GM23338 (cell line): ENCODE measurements around the gene PNLIP. TPM values are rescaled to one million over a fixed set of nuclear protein-coding genes. Genes with fewer than 3 reads are reported as not detected.

Experiments
- ATAC-seq: fragments of 200-7000 bp; cut with Tn5 transposase; 3 replicates; pipeline ENCODE4 v1.9.1; 2020
- DNase-seq: peaks from one replicate; pipeline ENCODE4 v3.0.0-alpha.2; 2015; ENCODE audit warnings: low spot score
- H2AFZ ChIP-seq: fragments of 200-600 bp; sonication (generic); 2 replicates; pipeline ENCODE4 v1.8.0; 2016; ENCODE audit warnings: antibody characterized with exemption, mild to moderate bottlenecking, moderate library complexity
- H3F3A ChIP-seq: fragments of 200-600 bp; sonication (generic); replicated peaks from 2 replicates; pipeline ENCODE4 v1.8.0; 2017; ENCODE audit warnings: antibody characterized with exemption, mixed run types, low read depth
- H3K27ac ChIP-seq: fragments of 200-600 bp; sonication (generic); 2 replicates; pipeline ENCODE4 v1.6.1; 2016; ENCODE audit warnings: low read depth
- H3K27me3 ChIP-seq: fragments of 200-600 bp; sonication (generic); 2 replicates; pipeline ENCODE4 v1.8.0; 2016; ENCODE audit warnings: mild to moderate bottlenecking, mixed run types, moderate library complexity; ENCODE audit not compliant: insufficient read depth
- H3K36me3 ChIP-seq: fragments of 200-600 bp; sonication (generic); 2 replicates; pipeline ENCODE4 v1.8.0; 2016; ENCODE audit warnings: mild to moderate bottlenecking; ENCODE audit not compliant: insufficient read depth
- H3K4me1 ChIP-seq: fragments of 200-600 bp; sonication (generic); 2 replicates; pipeline ENCODE4 v1.8.0; 2016; ENCODE audit warnings: mild to moderate bottlenecking, moderate library complexity; ENCODE audit not compliant: insufficient read depth
- H3K4me2 ChIP-seq: fragments of 200-600 bp; sonication (generic); 2 replicates; pipeline ENCODE4 v1.7.1; 2017; ENCODE audit warnings: mixed run types
- H3K4me3 ChIP-seq: fragments of 200-600 bp; sonication (generic); 2 replicates; pipeline ENCODE4 v1.6.1; 2016; ENCODE audit warnings: mixed run types
- H3K79me2 ChIP-seq: fragments of 200-600 bp; sonication (generic); replicated peaks from 2 replicates; pipeline ENCODE4 v1.8.0; 2017; ENCODE audit warnings: mild to moderate bottlenecking; ENCODE audit not compliant: insufficient read depth
- H3K9me2 ChIP-seq: fragments of 200-600 bp; sonication (generic); 2 replicates; pipeline ENCODE4 v1.8.0; 2017; ENCODE audit not compliant: insufficient read depth
- H4K20me1 ChIP-seq: fragments of 200-600 bp; sonication (generic); replicated peaks from 2 replicates; pipeline ENCODE4 v1.8.0; 2017; ENCODE audit warnings: mild to moderate bottlenecking; ENCODE audit not compliant: insufficient read depth
- H3K27ac Mint-ChIP-seq: 2 replicates; pipeline ENCODE4 v1.8.0; 2020; ENCODE audit warnings: inconsistent platforms, mild to moderate bottlenecking, moderate library complexity, mixed read lengths
- H3K27me3 Mint-ChIP-seq: 3 replicates; pipeline ENCODE4 v1.8.0; 2022; ENCODE audit warnings: low read depth, mild to moderate bottlenecking, moderate library complexity, mixed read lengths, inconsistent platforms; ENCODE audit not compliant: insufficient read depth, poor library complexity
- H3K36me3 Mint-ChIP-seq: 3 replicates; pipeline ENCODE4 v1.8.0; 2021; ENCODE audit warnings: low read depth, mild to moderate bottlenecking, inconsistent platforms, moderate library complexity, mixed read lengths
- H3K4me1 Mint-ChIP-seq: 3 replicates; pipeline ENCODE4 v1.8.0; 2020; ENCODE audit warnings: mild to moderate bottlenecking, inconsistent platforms, mixed read lengths
- H3K4me3 Mint-ChIP-seq: 3 replicates; pipeline ENCODE4 v1.8.0; 2021; ENCODE audit warnings: moderate library complexity, mild to moderate bottlenecking, inconsistent platforms, mixed read lengths
- H3K9me3 Mint-ChIP-seq: 3 replicates; pipeline ENCODE4 v1.8.0; 2020; ENCODE audit warnings: moderate library complexity, mild to moderate bottlenecking, inconsistent platforms, mixed read lengths
- CREB1 ChIP-seq: fragments of 250-450 bp; sonication (Bioruptor Pico); IDR thresholded peaks from 2 replicates; pipeline ENCODE4 v1.5.0; 2020; ENCODE audit warnings: low read depth, mild to moderate bottlenecking, moderate library complexity
- EZH2 ChIP-seq: fragments of 200-600 bp; sonication (generic); IDR thresholded peaks from one replicate; pipeline ENCODE4 v1.8.0; 2017; ENCODE audit warnings: antibody characterized with exemption, mild to moderate bottlenecking, low read depth; ENCODE audit not compliant: unreplicated experiment
- EZH2phosphoT487 ChIP-seq: fragments of 200-600 bp; sonication (generic); IDR thresholded peaks from one replicate; pipeline ENCODE4 v1.8.1; 2018; ENCODE audit warnings: antibody characterized with exemption; ENCODE audit not compliant: unreplicated experiment
- JUNB ChIP-seq: IDR thresholded peaks from one replicate; pipeline ENCODE4 v1.6.1; 2016; ENCODE audit warnings: antibody characterized with exemption; ENCODE audit not compliant: unreplicated experiment
- NANOG ChIP-seq: IDR thresholded peaks from 2 replicates; pipeline ENCODE4 v1.6.1; 2016; ENCODE audit warnings: antibody characterized with exemption, borderline replicate concordance
- POLR2AphosphoS5 ChIP-seq: IDR thresholded peaks from 2 replicates; pipeline ENCODE4 v1.6.1; 2016; ENCODE audit warnings: antibody characterized with exemption, low read depth
- STAT1 ChIP-seq: IDR thresholded peaks from one replicate; pipeline ENCODE4 v1.6.1; 2016; ENCODE audit warnings: antibody characterized with exemption; ENCODE audit not compliant: unreplicated experiment
- ZNF114 ChIP-seq: fragments of 250-450 bp; sonication (Bioruptor Pico); IDR thresholded peaks from 2 replicates; pipeline ENCODE4 v1.5.0; 2020; ENCODE audit warnings: mild to moderate bottlenecking, moderate library complexity
- ZNF331 ChIP-seq: fragments of 250-450 bp; sonication (Bioruptor Pico); IDR thresholded peaks from 2 replicates; pipeline ENCODE4 v1.5.0; 2020; ENCODE audit warnings: low read depth, mild to moderate bottlenecking, moderate library complexity
- polyA plus RNA-seq: library from polyadenylated mRNA; unstranded; fragments of >200 nt; fragmentation: Nextera tagmentation; extraction: Ambion mirVana; gene quantifications from 2 replicates; pipeline ENCODE4 v1.2.1, GENCODE V29; 2016
- total RNA-seq: library from RNA; depleted of rRNA; stranded (reverse); fragments of >200 nt; shearing (Covaris generic); gene quantifications from 2 replicates; pipeline ENCODE4 v1.2.3, GENCODE V29; 2014
- TF ChIP-seq, protein P1 (sequence below), 2 experiments: fragments of 200-600 bp in 1 of 2; sonication (generic) in 1 of 2; conservative IDR thresholded peaks; 2 replicates each; pipeline versions ENCODE4 v1.5.1 to v1.6.1; 2016 to 2017; ENCODE audit warnings: antibody characterized with exemption in 2 of 2, low read depth in 2 of 2, mild to moderate bottlenecking in 2 of 2, moderate library complexity in 1 of 2
- TF ChIP-seq, protein P2 (sequence below): fragments of 250-450 bp; sonication (Bioruptor Pico); IDR thresholded peaks from 2 replicates; pipeline ENCODE4 v1.5.0; 2020; ENCODE audit warnings: mild to moderate bottlenecking, moderate library complexity
- TF ChIP-seq, protein P3 (sequence below): IDR thresholded peaks from 2 replicates; pipeline ENCODE4 v1.6.1; 2016; ENCODE audit warnings: antibody characterized with exemption
- TF ChIP-seq, protein P4 (sequence below): IDR thresholded peaks from one replicate; pipeline ENCODE4 v1.6.1; 2018; ENCODE audit warnings: antibody characterized with exemption; ENCODE audit not compliant: unreplicated experiment

Gene PNLIP
- total and polyA plus RNA-seq, 2 experiments from 2014 or later: not detected

DNA sequence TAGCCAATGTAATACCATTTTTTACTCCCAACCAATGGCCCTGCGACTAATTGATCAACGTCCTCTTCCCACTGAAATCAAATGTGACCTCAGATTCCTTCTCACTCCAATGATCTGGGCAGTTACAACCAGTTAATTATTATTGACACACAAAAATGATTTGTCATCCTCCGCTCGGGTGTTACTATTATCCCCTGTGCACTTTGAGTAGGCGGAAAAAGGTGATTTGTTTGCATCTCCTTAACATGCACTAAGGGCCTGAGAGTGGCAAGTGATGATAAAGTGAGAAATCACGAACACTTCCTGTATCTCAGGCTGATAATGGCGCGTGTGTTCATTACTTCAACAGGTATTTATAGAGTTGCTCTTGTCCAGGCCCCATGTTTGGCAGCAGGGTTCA, 40.9 kb upstream of the PNLIP start:
- Histone ChIP-seq H3K9me2 (no peaks in the 10 kb centered on the region; the same call in 1 of the 2 replicates), H3F3A (no peaks in the 10 kb centered on the region), H4K20me1 (no peaks in the 10 kb centered on the region), H3K4me3 (no peak overlapping the region), H2AFZ (0 out of 2 replicates have a peak overlapping the region, but pooled peaks have one; percentile 24), H3K27ac (no peak overlapping the region), H3K4me1 (no peaks in the 10 kb centered on the region), H3K27me3 (no peaks in the 10 kb centered on the region), H3K36me3 (no peaks in the 10 kb centered on the region), H3K79me2 (no peaks in the 10 kb centered on the region), H3K4me2 (no peak overlapping the region)
- no peak for DNase-seq
- Mint-ChIP-seq H3K4me3 (no peak overlapping the region), H3K9me3 (no peaks in the 10 kb centered on the region), H3K36me3 (0 out of 3 replicates have a peak, but pooled peaks cover 3% of the 10 kb centered on the region), H3K4me1 (no peaks in the 10 kb centered on the region; the same call in 2 of the 3 replicates), H3K27me3 (peaks cover 3% of the 10 kb centered on the region), H3K27ac (no peak overlapping the region)
- TF ChIP-seq NANOG (no peak), STAT1 (no peak), POLR2AphosphoS5 (no peak), JUNB (no peak), CREB1 (CRISPR knock-in tag) (no peak), EZH2phosphoT487 (no peak), ZNF114 (CRISPR knock-in tag) (no peak), ZNF331 (no peak), EZH2 (no peak)
- TF ChIP-seq, protein P1, sequence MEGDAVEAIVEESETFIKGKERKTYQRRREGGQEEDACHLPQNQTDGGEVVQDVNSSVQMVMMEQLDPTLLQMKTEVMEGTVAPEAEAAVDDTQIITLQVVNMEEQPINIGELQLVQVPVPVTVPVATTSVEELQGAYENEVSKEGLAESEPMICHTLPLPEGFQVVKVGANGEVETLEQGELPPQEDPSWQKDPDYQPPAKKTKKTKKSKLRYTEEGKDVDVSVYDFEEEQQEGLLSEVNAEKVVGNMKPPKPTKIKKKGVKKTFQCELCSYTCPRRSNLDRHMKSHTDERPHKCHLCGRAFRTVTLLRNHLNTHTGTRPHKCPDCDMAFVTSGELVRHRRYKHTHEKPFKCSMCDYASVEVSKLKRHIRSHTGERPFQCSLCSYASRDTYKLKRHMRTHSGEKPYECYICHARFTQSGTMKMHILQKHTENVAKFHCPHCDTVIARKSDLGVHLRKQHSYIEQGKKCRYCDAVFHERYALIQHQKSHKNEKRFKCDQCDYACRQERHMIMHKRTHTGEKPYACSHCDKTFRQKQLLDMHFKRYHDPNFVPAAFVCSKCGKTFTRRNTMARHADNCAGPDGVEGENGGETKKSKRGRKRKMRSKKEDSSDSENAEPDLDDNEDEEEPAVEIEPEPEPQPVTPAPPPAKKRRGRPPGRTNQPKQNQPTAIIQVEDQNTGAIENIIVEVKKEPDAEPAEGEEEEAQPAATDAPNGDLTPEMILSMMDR (conservative IDR thresholded peaks at IDR 0.05; ENCODE audit: low read depth in 2 of 2): no peak
- TF ChIP-seq, protein P2, sequence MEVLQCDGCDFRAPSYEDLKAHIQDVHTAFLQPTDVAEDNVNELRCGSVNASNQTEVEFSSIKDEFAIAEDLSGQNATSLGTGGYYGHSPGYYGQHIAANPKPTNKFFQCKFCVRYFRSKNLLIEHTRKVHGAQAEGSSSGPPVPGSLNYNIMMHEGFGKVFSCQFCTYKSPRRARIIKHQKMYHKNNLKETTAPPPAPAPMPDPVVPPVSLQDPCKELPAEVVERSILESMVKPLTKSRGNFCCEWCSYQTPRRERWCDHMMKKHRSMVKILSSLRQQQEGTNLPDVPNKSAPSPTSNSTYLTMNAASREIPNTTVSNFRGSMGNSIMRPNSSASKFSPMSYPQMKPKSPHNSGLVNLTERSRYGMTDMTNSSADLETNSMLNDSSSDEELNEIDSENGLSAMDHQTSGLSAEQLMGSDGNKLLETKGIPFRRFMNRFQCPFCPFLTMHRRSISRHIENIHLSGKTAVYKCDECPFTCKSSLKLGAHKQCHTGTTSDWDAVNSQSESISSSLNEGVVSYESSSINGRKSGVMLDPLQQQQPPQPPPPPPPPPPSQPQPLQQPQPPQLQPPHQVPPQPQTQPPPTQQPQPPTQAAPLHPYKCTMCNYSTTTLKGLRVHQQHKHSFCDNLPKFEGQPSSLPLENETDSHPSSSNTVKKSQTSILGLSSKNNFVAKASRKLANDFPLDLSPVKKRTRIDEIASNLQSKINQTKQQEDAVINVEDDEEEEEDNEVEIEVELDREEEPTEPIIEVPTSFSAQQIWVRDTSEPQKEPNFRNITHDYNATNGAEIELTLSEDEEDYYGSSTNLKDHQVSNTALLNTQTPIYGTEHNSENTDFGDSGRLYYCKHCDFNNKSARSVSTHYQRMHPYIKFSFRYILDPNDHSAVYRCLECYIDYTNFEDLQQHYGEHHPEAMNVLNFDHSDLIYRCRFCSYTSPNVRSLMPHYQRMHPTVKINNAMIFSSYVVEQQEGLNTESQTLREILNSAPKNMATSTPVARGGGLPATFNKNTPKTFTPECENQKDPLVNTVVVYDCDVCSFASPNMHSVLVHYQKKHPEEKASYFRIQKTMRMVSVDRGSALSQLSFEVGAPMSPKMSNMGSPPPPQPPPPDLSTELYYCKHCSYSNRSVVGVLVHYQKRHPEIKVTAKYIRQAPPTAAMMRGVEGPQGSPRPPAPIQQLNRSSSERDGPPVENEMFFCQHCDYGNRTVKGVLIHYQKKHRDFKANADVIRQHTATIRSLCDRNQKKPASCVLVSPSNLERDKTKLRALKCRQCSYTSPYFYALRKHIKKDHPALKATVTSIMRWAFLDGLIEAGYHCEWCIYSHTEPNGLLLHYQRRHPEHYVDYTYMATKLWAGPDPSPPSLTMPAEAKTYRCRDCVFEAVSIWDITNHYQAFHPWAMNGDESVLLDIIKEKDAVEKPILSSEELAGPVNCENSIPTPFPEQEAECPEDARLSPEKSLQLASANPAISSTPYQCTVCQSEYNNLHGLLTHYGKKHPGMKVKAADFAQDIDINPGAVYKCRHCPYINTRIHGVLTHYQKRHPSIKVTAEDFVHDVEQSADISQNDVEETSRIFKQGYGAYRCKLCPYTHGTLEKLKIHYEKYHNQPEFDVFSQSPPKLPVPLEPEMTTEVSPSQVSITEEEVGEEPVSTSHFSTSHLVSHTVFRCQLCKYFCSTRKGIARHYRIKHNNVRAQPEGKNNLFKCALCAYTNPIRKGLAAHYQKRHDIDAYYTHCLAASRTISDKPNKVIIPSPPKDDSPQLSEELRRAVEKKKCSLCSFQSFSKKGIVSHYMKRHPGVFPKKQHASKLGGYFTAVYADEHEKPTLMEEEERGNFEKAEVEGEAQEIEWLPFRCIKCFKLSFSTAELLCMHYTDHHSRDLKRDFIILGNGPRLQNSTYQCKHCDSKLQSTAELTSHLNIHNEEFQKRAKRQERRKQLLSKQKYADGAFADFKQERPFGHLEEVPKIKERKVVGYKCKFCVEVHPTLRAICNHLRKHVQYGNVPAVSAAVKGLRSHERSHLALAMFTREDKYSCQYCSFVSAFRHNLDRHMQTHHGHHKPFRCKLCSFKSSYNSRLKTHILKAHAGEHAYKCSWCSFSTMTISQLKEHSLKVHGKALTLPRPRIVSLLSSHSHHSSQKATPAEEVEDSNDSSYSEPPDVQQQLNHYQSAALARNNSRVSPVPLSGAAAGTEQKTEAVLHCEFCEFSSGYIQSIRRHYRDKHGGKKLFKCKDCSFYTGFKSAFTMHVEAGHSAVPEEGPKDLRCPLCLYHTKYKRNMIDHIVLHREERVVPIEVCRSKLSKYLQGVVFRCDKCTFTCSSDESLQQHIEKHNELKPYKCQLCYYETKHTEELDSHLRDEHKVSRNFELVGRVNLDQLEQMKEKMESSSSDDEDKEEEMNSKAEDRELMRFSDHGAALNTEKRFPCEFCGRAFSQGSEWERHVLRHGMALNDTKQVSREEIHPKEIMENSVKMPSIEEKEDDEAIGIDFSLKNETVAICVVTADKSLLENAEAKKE (CRISPR knock-in tag): no peak
- TF ChIP-seq, protein P3, sequence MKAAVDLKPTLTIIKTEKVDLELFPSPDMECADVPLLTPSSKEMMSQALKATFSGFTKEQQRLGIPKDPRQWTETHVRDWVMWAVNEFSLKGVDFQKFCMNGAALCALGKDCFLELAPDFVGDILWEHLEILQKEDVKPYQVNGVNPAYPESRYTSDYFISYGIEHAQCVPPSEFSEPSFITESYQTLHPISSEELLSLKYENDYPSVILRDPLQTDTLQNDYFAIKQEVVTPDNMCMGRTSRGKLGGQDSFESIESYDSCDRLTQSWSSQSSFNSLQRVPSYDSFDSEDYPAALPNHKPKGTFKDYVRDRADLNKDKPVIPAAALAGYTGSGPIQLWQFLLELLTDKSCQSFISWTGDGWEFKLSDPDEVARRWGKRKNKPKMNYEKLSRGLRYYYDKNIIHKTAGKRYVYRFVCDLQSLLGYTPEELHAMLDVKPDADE: no peak
- TF ChIP-seq, protein P4, sequence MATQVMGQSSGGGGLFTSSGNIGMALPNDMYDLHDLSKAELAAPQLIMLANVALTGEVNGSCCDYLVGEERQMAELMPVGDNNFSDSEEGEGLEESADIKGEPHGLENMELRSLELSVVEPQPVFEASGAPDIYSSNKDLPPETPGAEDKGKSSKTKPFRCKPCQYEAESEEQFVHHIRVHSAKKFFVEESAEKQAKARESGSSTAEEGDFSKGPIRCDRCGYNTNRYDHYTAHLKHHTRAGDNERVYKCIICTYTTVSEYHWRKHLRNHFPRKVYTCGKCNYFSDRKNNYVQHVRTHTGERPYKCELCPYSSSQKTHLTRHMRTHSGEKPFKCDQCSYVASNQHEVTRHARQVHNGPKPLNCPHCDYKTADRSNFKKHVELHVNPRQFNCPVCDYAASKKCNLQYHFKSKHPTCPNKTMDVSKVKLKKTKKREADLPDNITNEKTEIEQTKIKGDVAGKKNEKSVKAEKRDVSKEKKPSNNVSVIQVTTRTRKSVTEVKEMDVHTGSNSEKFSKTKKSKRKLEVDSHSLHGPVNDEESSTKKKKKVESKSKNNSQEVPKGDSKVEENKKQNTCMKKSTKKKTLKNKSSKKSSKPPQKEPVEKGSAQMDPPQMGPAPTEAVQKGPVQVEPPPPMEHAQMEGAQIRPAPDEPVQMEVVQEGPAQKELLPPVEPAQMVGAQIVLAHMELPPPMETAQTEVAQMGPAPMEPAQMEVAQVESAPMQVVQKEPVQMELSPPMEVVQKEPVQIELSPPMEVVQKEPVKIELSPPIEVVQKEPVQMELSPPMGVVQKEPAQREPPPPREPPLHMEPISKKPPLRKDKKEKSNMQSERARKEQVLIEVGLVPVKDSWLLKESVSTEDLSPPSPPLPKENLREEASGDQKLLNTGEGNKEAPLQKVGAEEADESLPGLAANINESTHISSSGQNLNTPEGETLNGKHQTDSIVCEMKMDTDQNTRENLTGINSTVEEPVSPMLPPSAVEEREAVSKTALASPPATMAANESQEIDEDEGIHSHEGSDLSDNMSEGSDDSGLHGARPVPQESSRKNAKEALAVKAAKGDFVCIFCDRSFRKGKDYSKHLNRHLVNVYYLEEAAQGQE: no peak
- no peak for ATAC-seq
